ENCODE results near the gene UBE2V1.

UBE2V1 gene

GRCh38 chr20:50043573-50044352 lies 69.2 kb downstream of the UBE2V1 start:
- DNase-seq (ENCODE audit: low spot score) = no peak

DNA sequence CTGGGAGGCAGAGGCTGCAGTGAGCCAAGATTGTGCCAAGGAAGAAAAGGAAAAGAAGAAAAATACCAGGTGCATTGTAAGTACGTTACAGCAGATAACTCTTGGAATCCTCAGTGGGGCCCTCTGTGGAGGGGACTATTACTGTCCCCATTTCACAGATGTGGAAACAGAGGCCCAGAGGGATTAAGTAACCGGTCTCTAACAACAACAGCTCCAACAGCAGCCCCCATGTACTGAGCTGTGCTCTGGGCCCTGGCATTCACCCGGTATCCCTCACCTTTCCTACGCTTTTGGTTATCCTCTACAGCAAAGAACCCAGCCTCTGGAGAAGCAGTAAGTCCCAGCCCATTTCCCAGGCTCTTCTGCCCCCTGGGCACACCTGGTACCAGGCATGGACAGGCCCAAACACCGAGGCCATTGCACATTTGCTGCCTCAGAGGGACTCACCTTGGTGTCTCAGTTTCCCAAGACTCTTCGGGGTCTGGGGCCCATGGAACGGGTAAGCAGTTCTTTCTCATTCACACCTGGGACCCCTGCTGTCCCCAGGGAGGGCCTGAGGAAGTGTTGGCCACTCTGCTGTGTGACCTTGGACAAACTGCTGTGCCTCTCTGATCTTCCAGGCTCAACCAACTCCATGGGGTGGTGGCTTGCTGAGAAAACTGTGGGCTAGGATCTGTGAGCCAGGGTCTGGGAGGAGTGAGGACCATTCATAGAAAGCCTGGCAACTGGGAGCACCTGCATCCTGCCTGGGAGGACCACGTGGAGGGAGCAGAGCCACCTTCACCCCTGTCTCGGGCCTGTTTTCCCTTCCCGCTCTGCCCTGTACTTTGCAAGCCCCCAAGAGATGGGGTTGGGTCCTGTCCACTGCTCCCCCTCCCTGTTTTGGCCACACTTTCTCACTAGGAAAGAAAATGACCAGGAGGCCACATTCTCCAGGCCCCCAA lies 70.3 kb downstream of the UBE2V1 start:
- DNase-seq (ENCODE audit: low spot score) = no peak

GRCh38 chr20:50041246-50041873 lies 71.6 kb downstream of the UBE2V1 start:
- no peak for DNase-seq (ENCODE audit: low spot score)

GRCh38 chr20:50040432-50041245 lies 72.3 kb downstream of the UBE2V1 start:
- DNase-seq (ENCODE audit: low spot score) = no peak

DNA sequence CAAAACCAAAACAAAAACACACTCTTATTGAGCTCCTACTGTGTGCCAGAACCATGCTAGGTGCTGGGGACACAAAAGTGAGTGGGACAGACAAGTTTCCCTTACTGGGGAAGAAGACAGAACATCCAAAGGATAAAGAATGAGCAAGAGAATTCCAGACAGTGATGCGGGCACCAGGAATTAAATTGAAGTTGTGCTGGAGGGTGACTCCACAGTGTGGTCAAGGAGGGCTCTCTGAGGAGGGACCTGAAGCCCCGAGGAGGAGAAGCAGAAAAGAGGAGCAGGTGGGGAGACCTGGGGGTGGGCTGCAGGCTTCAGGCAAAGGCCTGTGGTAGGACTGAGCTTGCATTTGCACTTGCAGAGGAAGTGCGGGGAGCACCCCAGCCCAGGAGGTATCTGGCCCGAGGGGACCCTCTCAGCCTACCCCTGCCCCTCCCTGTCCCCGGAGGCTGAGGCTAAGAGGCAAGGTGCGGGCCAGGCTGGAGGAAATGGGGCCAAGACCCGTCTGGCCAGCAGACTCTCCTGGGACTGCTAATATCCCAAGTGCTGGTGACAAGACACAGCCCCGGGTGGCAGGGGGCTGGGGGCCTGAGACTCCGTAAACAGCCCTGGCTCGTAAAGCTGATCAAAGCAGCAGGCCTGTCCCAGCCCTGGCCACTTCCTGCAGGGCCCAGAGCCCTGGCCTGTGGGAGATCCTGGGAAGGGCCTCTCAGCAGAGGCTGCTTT lies 73.1 kb downstream of the UBE2V1 start:
- no peak for DNase-seq (ENCODE audit: low spot score)

GRCh38 chr20:50038574-50038991 lies 74.4 kb downstream of the UBE2V1 start:
- DNase-seq (ENCODE audit: low spot score) = no peak

GRCh38 chr20:50038169-50038568 lies 74.8 kb downstream of the UBE2V1 start:
- DNase-seq (ENCODE audit: low spot score) = no peak

DNA sequence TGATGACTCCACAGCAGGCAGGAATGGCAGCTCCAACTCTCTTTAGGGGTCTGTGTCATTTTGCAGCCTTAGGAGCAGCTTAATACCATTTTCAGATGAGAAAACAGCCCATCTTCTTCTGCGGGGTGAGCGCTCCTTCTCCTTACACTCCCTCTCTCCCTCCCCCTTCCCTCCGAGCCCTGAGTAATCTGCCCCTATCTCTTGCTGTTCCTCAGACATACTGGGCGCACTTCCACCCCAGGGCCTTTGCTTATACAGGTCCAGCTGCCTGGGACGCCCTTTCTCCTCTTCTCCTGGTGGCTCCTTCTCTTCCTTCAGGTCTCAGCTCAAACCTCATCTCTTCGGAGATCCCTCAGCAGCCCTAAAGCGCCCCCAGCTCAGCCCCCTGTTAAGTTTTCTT lies 75.4 kb downstream of the UBE2V1 start:
- no peak for DNase-seq (ENCODE audit: low spot score)

DNA sequence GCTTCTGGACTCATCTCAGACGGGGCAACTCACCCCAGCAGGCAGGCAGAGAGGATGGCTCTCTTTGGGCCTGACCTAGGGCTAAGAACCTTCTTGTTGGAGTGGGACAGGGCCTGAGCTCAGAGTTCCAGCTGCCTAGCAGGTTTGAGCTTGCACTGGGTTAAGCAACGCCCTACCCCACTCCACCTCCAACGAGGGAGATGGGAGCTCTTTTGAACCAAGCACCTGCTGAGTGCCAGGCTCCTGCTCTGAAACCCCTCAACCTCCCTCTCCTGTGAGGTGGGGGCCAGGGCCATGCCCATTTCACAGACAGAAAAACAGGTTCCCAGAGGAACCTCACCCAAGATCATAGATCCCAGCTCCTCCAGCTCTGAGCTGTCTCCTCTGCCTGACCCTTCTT lies 75.8 kb downstream of the UBE2V1 start:
- DNase-seq (ENCODE audit: low spot score) = no peak

- DNase-seq (ENCODE audit: low spot score) = no peak
These were observed 76.2 kb downstream of the UBE2V1 start for GRCh38 chr20:50036703-50037102.

GRCh38 chr20:50034567-50035180 lies 78.3 kb downstream of the UBE2V1 start:
- no peak for DNase-seq (ENCODE audit: low spot score)

- no peak for DNase-seq (ENCODE audit: low spot score)
These were observed 79.8 kb downstream of the UBE2V1 start for GRCh38 chr20:50032955-50033666.
